HG02678 (cell line): ENCODE data around the gene CDNF.

Experiments used
- ATAC-seq: cut with Tn5 transposase; IDR thresholded peaks from one replicate; pipeline ENCODE4 v1.9.1; 2021; ENCODE audit warnings: mild to moderate bottlenecking, moderate library complexity; ENCODE audit not compliant: unreplicated experiment

The CDNF gene

GRCh38 chr10:14800397-14800796 is 37.4 kb downstream of the CDNF start:
- ATAC-seq = no peak

- no peak for ATAC-seq
Measured at GRCh38 chr10:14798636-14799035, 39.2 kb downstream of the CDNF start.

GRCh38 chr10:14787938-14788337 is 49.9 kb downstream of the CDNF start:
- no peak for ATAC-seq

- ATAC-seq = no peak
Measured at GRCh38 chr10:14784459-14785055, 53.3 kb downstream of the CDNF start.

- ATAC-seq = no peak
Measured at GRCh38 chr10:14782691-14783363, 55.0 kb downstream of the CDNF start.

- ATAC-seq = no peak
Measured at GRCh38 chr10:14781763-14782162, 56.1 kb downstream of the CDNF start.

GRCh38 chr10:14779001-14779651 is 58.7 kb downstream of the CDNF start:
- no peak for ATAC-seq

- no peak for ATAC-seq
Measured at GRCh38 chr10:14776546-14776945, 61.3 kb downstream of the CDNF start.

GRCh38 chr10:14775656-14776055 is 62.2 kb downstream of the CDNF start:
- ATAC-seq = no peak

GRCh38 chr10:14774797-14775196 is 63.0 kb downstream of the CDNF start, which contains the start of gene FAM107B:
TSS of gene FAM107B (minus strand) at chr10:14774897. CDS start at chr10:14774663, 234 bp downstream.
- ATAC-seq = no peak

GRCh38 chr10:14774214-14774580 is 63.6 kb downstream of the CDNF start:
- ATAC-seq = no peak

- ATAC-seq = no peak
Measured at GRCh38 chr10:14773551-14774213, 64.2 kb downstream of the CDNF start.

GRCh38 chr10:14772399-14772798 is 65.4 kb downstream of the CDNF start:
- no peak for ATAC-seq

- ATAC-seq = no peak
Measured at GRCh38 chr10:14770927-14771326, 66.9 kb downstream of the CDNF start.
